LNCAP (cell line): ENCODE data around the gene NDFIP2.

Experiments used
- CTCF ChIP-seq: fragments of 450-650 bp; IDR thresholded peaks from 2 replicates; pipeline ENCODE4 v1.5.1; 2017; ENCODE audit warnings: mild to moderate bottlenecking

Gene NDFIP2

GRCh38 chr13:79459906-79460305, 21.0 kb upstream of the NDFIP2 start:
- TF ChIP-seq CTCF: no peak

- TF ChIP-seq CTCF: no peak
These were observed 18.1 kb upstream of the NDFIP2 start for GRCh38 chr13:79462895-79463294.

GRCh38 chr13:79463604-79464003, 17.4 kb upstream of the NDFIP2 start:
- no peak for TF ChIP-seq CTCF

GRCh38 chr13:79466872-79467271, 14.1 kb upstream of the NDFIP2 start:
- TF ChIP-seq CTCF: no peak

- TF ChIP-seq CTCF: no peak
These were observed 12.6 kb upstream of the NDFIP2 start for GRCh38 chr13:79468402-79468801.

GRCh38 chr13:79468819-79469218, 12.1 kb upstream of the NDFIP2 start:
- no peak for TF ChIP-seq CTCF

- TF ChIP-seq CTCF: no peak
These were observed 11.3 kb upstream of the NDFIP2 start for GRCh38 chr13:79469608-79470007.

GRCh38 chr13:79470666-79471065, 10.3 kb upstream of the NDFIP2 start:
- TF ChIP-seq CTCF: no peak
